ENCODE measurements around the gene TBC1D30. TPM values are rescaled to one million over a fixed set of nuclear protein-coding genes. Genes with fewer than 3 reads are reported as not detected.

Gene TBC1D30
- total RNA-seq, 1 experiment from 2014 or later: 8.9 TPM

DNA sequence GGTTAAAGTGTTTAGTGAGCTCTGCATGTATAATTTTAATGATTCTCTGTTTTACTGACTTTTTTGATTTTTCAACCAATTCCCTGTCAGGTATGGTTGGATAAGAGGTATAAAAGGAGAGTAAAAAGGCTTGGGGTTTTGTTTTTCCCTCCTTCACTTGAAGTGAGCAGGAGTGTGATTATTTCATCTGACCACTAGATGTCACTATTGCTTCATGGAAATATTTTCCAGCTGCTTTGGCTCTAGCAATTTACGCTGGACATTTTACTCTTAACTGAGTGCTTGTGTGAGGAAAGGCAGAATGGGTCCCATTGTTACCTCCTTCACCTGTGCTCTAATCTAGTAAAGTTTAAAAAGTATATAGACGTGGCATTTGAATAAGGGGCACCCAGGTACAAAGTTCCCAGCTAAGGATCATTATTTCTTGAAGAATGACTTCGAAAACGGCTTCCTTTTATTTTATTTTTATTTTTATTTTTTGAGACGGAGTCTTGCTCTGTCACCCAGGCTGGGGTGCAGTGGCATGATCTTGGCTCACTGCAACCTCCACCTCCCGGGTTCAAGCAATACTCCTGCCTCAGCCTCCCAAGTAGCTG lies 66.5 kb downstream of the TBC1D30 start:
- in situ Hi-C loops (cut with HindIII; ENCODE audit: low pct_unique_long_range_greater_than_20kb, low sequenced_read_pairs): no loop called here

DNA sequence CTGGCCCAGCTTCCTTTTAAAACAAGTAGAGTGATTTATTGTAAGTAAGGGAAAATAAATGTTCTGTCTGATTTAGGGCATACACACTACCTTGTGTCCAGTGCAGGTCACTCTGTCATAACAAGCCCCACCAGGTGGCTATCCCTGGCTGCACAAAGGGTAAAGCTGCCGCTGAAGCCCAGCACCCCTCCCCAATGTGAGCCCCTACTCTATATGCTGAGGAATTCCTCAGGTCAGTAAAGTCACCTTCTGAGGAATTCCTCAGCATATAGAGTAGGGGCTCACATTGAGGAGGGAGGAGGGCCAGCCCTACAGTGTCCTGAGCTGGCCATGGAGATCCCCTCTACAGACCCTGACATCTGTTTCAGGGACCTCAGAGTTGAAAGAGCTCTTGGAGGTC lies 67.2 kb downstream of the TBC1D30 start:
- ChIA-PET CTCF (interaction anchor here (0.8 to 1.9 kb wide), 2 partner anchors 231 to 341 kb away, joined by 3 to 7 read pairs; no protein-coding TSS in a partner anchor), POLR2A (no interaction called here)
- H3K27me3 ChIP-seq (ENCODE audit: control insufficient read depth, insufficient read depth, low read length): peaks cover 5% of the 10 kb centered on the region; the same call in 1 of the 2 replicates
- intact Hi-C loops (cut with micrococcal nuclease; ENCODE audit: unreplicated experiment) (loop anchor here (2.0 to 10.0 kb wide), 4 partner anchors 216 to 1223 kb away; no protein-coding TSS in a partner anchor), in situ Hi-C loops (cut with HindIII; ENCODE audit: low pct_unique_long_range_greater_than_20kb, low sequenced_read_pairs) (no loop called here)
- H3K36me3 ChIP-seq (ENCODE audit: control insufficient read depth, insufficient read depth, low read length): no peaks in the 10 kb centered on the region
- H3K27ac ChIP-seq (ENCODE audit: low read length): no peak overlapping the region
- no peak overlapping the region for H3K4me3 ChIP-seq (ENCODE audit: low read depth in 2 of 2, low read length in 2 of 2)
- BruUV-seq (replicated peaks): no TSS peak
- H3K9me3 ChIP-seq (ENCODE audit: control insufficient read depth, insufficient read depth, low read depth, low read length): no peaks in the 10 kb centered on the region
- no peaks in the 10 kb centered on the region for H3K4me1 ChIP-seq (ENCODE audit: control insufficient read depth, insufficient read depth, low read length)
- ATAC-seq (0 out of 2 replicates have a peak, but pooled peaks have one; percentile 18), DNase-seq (ENCODE audit: low read depth, low spot score) (no peak)
- TF ChIP-seq, protein P1, sequence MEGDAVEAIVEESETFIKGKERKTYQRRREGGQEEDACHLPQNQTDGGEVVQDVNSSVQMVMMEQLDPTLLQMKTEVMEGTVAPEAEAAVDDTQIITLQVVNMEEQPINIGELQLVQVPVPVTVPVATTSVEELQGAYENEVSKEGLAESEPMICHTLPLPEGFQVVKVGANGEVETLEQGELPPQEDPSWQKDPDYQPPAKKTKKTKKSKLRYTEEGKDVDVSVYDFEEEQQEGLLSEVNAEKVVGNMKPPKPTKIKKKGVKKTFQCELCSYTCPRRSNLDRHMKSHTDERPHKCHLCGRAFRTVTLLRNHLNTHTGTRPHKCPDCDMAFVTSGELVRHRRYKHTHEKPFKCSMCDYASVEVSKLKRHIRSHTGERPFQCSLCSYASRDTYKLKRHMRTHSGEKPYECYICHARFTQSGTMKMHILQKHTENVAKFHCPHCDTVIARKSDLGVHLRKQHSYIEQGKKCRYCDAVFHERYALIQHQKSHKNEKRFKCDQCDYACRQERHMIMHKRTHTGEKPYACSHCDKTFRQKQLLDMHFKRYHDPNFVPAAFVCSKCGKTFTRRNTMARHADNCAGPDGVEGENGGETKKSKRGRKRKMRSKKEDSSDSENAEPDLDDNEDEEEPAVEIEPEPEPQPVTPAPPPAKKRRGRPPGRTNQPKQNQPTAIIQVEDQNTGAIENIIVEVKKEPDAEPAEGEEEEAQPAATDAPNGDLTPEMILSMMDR (IDR thresholded peaks at IDR 0.05): no peak
- TF ChIP-seq TCF7L2 (IDR thresholded peaks at IDR 0.05; ENCODE audit: low read depth, low read length) (no peak), SIN3A (IDR thresholded peaks at IDR 0.05; ENCODE audit: borderline replicate concordance, insufficient read depth, low read depth, low read length) (no peak), POLR2AphosphoS5 (IDR thresholded peaks at IDR 0.05; ENCODE audit: low read depth, low read length) (no peak)
- TF ChIP-seq, protein P2, sequence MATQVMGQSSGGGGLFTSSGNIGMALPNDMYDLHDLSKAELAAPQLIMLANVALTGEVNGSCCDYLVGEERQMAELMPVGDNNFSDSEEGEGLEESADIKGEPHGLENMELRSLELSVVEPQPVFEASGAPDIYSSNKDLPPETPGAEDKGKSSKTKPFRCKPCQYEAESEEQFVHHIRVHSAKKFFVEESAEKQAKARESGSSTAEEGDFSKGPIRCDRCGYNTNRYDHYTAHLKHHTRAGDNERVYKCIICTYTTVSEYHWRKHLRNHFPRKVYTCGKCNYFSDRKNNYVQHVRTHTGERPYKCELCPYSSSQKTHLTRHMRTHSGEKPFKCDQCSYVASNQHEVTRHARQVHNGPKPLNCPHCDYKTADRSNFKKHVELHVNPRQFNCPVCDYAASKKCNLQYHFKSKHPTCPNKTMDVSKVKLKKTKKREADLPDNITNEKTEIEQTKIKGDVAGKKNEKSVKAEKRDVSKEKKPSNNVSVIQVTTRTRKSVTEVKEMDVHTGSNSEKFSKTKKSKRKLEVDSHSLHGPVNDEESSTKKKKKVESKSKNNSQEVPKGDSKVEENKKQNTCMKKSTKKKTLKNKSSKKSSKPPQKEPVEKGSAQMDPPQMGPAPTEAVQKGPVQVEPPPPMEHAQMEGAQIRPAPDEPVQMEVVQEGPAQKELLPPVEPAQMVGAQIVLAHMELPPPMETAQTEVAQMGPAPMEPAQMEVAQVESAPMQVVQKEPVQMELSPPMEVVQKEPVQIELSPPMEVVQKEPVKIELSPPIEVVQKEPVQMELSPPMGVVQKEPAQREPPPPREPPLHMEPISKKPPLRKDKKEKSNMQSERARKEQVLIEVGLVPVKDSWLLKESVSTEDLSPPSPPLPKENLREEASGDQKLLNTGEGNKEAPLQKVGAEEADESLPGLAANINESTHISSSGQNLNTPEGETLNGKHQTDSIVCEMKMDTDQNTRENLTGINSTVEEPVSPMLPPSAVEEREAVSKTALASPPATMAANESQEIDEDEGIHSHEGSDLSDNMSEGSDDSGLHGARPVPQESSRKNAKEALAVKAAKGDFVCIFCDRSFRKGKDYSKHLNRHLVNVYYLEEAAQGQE (IDR thresholded peaks at IDR 0.05; ENCODE audit: insufficient read depth in 1 of 2, low read depth in 2 of 2, low read length in 1 of 2): no peak

More for the DNA sequence above, 66.5 kb downstream of the TBC1D30 start:
- no peak overlapping the region for H3K4me3 ChIP-seq (ENCODE audit: low read depth in 2 of 2, low read length in 2 of 2)
- ATAC-seq: peak; percentile 87
- ChIA-PET POLR2A (no interaction called here), CTCF (interaction anchor here (0.8 to 1.9 kb wide), 2 partner anchors 232 to 341 kb away, joined by 3 to 7 read pairs; no protein-coding TSS in a partner anchor)
- peak; percentile 50 for DNase-seq (ENCODE audit: low read depth, low spot score)
- intact Hi-C loops (cut with micrococcal nuclease; ENCODE audit: unreplicated experiment): loop anchor here (2.0 to 10.0 kb wide), 4 partner anchors 216 to 1224 kb away; no protein-coding TSS in a partner anchor
- no peaks in the 10 kb centered on the region for H3K9me3 ChIP-seq (ENCODE audit: control insufficient read depth, insufficient read depth, low read depth, low read length)
- BruUV-seq (replicated peaks): no TSS peak
- TF ChIP-seq, protein P1 (IDR thresholded peaks at IDR 0.05): peak; percentile 75
- TF ChIP-seq, protein P2 (IDR thresholded peaks at IDR 0.05; ENCODE audit: insufficient read depth in 1 of 2, low read depth in 2 of 2, low read length in 1 of 2): no peak
- no peaks in the 10 kb centered on the region for H3K4me1 ChIP-seq (ENCODE audit: control insufficient read depth, insufficient read depth, low read length)
- H3K27ac ChIP-seq (ENCODE audit: low read length): no peak overlapping the region
- H3K36me3 ChIP-seq (ENCODE audit: control insufficient read depth, insufficient read depth, low read length): no peaks in the 10 kb centered on the region
- H3K27me3 ChIP-seq (ENCODE audit: control insufficient read depth, insufficient read depth, low read length): peaks cover 5% of the 10 kb centered on the region; the same call in 1 of the 2 replicates

Measured in Panc1 (cell line).